ENCODE measurements around the gene TPRG1. TPM values are rescaled to one million over a fixed set of nuclear protein-coding genes. Genes with fewer than 3 reads are reported as not detected.

TPRG1 gene
- total RNA-seq, 1 donor: 0.45 TPM

DNA sequence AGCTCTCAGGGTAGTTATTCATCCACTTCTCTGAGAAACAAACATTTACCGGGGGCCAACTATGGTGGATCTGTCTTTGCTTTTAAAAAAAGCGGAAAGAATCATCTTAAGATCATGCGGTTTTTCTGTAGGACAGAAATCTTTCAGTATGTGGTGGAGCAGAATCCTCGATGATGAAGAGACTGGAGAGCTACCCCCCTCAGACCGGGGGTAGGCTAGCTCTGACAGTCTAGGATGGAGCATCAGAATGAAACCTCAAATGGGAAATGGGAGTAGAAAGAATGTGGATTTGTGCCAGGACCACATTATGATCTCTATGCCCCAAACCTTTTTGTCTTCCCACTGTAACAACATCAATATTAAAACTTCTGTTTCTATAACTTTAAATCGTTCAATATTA lies 30.3 kb downstream of the TPRG1 start:
- H3K4me3 ChIP-seq (ENCODE audit: low read depth, low read length): no peak overlapping the region
- TF ChIP-seq, protein P1, sequence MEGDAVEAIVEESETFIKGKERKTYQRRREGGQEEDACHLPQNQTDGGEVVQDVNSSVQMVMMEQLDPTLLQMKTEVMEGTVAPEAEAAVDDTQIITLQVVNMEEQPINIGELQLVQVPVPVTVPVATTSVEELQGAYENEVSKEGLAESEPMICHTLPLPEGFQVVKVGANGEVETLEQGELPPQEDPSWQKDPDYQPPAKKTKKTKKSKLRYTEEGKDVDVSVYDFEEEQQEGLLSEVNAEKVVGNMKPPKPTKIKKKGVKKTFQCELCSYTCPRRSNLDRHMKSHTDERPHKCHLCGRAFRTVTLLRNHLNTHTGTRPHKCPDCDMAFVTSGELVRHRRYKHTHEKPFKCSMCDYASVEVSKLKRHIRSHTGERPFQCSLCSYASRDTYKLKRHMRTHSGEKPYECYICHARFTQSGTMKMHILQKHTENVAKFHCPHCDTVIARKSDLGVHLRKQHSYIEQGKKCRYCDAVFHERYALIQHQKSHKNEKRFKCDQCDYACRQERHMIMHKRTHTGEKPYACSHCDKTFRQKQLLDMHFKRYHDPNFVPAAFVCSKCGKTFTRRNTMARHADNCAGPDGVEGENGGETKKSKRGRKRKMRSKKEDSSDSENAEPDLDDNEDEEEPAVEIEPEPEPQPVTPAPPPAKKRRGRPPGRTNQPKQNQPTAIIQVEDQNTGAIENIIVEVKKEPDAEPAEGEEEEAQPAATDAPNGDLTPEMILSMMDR (IDR thresholded peaks at IDR 0.05; ENCODE audit: insufficient read depth, low read length): no peak
- DNase-seq (ENCODE audit: low read depth): no peak

DNA sequence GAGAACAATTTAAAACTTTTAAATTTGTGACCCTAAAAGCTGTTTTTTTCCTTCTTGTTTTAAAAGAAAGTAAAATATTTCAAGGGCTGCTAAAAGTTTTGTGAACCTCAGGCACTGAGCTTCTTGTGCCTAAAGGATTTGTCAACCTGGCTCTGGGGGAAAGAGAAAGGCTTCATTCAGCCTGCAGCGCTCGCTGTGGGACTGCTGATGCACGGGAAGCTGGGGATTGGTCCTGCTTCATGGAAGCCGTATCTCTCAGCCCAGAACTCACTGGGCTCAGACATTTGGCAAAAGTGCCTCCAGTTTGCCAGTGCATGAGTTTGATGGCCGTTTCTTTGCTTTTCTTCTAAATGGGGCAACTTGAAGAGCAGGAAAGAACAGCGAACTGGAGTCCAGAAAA lies 30.8 kb downstream of the TPRG1 start:
- no peak overlapping the region for H3K4me3 ChIP-seq (ENCODE audit: low read depth, low read length)
- no peak for DNase-seq (ENCODE audit: low read depth)
- TF ChIP-seq, protein P1 (IDR thresholded peaks at IDR 0.05; ENCODE audit: insufficient read depth, low read length): no peak

DNA sequence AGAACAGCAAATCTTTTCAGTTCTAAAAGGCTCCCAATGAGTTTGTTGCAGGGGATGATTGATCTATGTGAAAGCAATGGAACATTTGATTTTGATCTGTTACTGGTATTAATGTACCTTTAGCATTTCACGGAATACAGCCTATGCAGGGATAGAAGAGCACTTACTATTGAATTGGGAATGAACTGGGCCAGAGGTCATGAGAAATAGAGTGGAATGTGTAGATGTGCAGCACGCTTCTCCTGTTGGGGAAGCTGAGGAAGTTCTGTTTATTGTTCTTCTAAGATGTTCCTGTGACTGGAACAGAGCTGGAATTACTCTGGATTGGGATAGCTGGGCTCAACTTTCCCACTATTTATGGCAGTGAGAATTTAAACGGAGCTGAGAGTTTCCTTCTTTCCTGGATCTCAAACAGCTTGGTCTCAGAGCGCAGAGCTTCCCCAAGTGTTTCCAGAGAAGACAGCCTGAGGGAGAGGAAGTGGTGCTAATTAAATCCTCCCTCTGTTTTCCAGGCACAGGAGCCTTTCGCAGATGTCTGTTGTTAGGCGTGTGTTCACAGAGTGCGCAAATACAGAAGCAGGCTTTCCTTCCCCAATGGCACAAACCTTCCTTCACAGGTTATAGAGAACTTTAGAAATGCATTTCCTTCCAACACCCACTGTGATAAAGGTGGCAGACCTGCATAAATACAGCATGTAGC lies 32.5 kb downstream of the TPRG1 start:
- TF ChIP-seq, protein P1 (IDR thresholded peaks at IDR 0.05; ENCODE audit: insufficient read depth, low read length): no peak
- no peak for DNase-seq (ENCODE audit: low read depth)
- H3K4me3 ChIP-seq (ENCODE audit: low read depth, low read length): no peak overlapping the region

DNA sequence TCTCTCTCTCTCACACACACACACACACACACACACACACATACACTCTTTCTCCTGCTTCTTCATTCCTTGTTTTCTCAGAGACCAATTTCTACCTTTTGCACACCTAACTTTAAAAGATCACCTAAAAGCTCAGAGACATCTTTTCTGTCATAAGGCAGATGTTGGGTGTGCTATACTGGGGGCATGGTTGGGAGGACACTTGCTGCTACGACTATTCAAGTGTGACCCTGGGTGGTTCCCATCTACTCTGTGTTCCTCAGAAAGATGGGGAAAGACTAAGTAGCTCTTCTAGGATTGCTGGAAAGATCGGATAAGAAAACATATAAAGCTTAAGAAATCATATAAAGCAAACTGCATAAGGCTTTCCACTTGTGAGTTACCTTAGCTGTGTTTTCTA lies 33.2 kb downstream of the TPRG1 start:
- H3K4me3 ChIP-seq (ENCODE audit: low read depth, low read length): no peak overlapping the region
- no peak for DNase-seq (ENCODE audit: low read depth)
- TF ChIP-seq, protein P1 (IDR thresholded peaks at IDR 0.05; ENCODE audit: insufficient read depth, low read length): no peak

DNA sequence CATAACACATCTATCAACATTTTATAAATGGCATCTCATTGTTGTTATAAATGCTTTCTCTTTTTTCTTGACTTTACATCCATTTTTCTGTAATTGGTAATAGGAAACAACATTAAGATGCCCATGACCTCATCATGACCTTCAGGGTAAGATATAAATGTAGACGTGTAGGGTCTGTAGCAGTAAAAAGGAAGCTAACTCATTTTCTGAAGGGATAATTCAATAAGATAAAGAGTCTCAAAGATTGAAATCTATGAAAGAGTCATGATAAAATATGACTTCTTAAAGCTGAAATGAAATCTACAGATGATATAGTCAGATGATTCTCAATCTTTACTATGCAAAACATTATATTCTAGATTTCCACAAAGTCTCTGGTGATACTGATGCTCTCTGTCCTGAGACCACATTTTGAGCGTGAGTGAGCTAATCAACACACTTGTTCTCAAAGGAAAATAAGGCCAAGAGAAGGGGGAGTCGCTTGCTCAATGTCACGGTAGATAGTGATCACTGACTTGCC lies 38.5 kb downstream of the TPRG1 start:
- TF ChIP-seq, protein P1 (IDR thresholded peaks at IDR 0.05; ENCODE audit: insufficient read depth, low read length): no peak
- DNase-seq (ENCODE audit: low read depth): no peak
- H3K4me3 ChIP-seq (ENCODE audit: low read depth, low read length): no peak overlapping the region

DNA sequence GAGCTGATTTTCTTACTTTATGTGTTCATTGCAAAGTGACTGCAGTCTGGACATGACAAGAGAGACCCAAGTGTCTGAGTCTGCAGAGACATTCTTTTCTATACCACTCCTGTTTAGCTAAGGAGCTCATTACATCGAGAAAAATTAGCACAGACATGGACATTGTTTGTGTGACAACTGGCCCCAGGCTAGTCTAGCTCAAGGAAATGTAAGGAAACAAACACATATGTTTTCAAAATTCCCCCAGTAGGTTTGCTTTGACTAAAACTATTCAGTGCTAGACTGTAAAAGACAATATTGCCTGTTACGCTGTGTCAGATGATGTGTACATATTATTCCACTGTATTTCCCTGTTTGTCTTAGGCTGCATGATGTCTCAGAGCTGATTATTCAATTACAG lies 40.9 kb downstream of the TPRG1 start:
- no peak overlapping the region for H3K4me3 ChIP-seq (ENCODE audit: low read depth, low read length)
- TF ChIP-seq, protein P1 (IDR thresholded peaks at IDR 0.05; ENCODE audit: insufficient read depth, low read length): no peak
- DNase-seq (ENCODE audit: low read depth): no peak

DNA sequence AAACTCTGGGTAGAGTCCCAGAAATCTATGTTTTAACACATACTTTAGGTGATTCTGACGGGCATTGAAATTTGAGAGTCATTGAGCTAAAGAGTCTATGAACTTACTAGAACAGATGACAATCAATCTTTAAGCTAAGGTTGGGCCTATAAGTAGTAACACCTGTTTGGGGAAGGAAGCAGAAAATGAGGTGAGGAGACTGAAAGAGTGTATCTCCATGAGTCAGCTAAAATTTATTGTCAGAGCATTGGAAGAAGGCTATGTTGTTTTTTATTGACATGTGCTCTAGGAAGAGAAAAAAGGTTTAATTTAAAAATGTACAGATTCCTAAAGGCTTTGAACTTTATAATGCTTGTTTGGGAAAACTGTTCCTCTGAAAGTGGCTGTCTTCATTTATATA lies 42.9 kb downstream of the TPRG1 start:
- no peak overlapping the region for H3K4me3 ChIP-seq (ENCODE audit: low read depth, low read length)
- no peak for DNase-seq (ENCODE audit: low read depth)
- TF ChIP-seq, protein P1 (IDR thresholded peaks at IDR 0.05; ENCODE audit: insufficient read depth, low read length): no peak
